Breast epithelium (tissue), 3 donors: ENCODE data around the gene ASB18.

Experiments used
- POLR2A ChIP-seq: fragments of 450-650 bp; IDR thresholded peaks from one replicate; pipeline ENCODE4 v1.6.1; 2016; ENCODE audit warnings: antibody characterized with exemption, mild to moderate bottlenecking, moderate library complexity
- POLR2AphosphoS5 ChIP-seq, 3 donors: sonication (generic); formaldehyde crosslinking; IDR thresholded peaks; one replicate each; pipeline ENCODE4 v1.6.1; 2017; ENCODE audit warnings: antibody characterized with exemption in 3 of 3
- TF ChIP-seq, protein P1 (sequence below), 3 donors: fragments of 450-650 bp; IDR thresholded peaks; one replicate each; pipeline ENCODE4 v1.5.1; 2016 to 2017; ENCODE audit warnings: antibody characterized with exemption in 3 of 3, mild to moderate bottlenecking in 3 of 3, moderate library complexity in 3 of 3

GRCh38 chr2:236298924-236299475 lies 34.8 kb upstream of the ASB18 start:
- TF ChIP-seq, protein P1, sequence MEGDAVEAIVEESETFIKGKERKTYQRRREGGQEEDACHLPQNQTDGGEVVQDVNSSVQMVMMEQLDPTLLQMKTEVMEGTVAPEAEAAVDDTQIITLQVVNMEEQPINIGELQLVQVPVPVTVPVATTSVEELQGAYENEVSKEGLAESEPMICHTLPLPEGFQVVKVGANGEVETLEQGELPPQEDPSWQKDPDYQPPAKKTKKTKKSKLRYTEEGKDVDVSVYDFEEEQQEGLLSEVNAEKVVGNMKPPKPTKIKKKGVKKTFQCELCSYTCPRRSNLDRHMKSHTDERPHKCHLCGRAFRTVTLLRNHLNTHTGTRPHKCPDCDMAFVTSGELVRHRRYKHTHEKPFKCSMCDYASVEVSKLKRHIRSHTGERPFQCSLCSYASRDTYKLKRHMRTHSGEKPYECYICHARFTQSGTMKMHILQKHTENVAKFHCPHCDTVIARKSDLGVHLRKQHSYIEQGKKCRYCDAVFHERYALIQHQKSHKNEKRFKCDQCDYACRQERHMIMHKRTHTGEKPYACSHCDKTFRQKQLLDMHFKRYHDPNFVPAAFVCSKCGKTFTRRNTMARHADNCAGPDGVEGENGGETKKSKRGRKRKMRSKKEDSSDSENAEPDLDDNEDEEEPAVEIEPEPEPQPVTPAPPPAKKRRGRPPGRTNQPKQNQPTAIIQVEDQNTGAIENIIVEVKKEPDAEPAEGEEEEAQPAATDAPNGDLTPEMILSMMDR (IDR thresholded peaks at IDR 0.05), result no peak
- no peak for TF ChIP-seq POLR2AphosphoS5 (IDR thresholded peaks at IDR 0.05)
- TF ChIP-seq POLR2A, result no peak
